HG02759 (cell line): Measurements from ENCODE around the gene DENND5A.
"Not testable (repeated sequence)": the region's sequence is repeated elsewhere in the genome, so short reads cannot be mapped to it uniquely, and the experiment has no call there.

Source experiments
- ATAC-seq: cut with Tn5 transposase; IDR thresholded peaks from one replicate; pipeline ENCODE4 v1.9.1; 2021; ENCODE audit warnings: mild to moderate bottlenecking, moderate library complexity; ENCODE audit not compliant: unreplicated experiment

The DENND5A gene

GRCh38 chr11:9179141-9179540, 86.0 kb downstream of the DENND5A start:
- no peak for ATAC-seq

- ATAC-seq: no peak
Measured at GRCh38 chr11:9178716-9179115, 86.4 kb downstream of the DENND5A start.

- no peak for ATAC-seq
Measured at GRCh38 chr11:9177438-9178091, 87.6 kb downstream of the DENND5A start.

- no peak for ATAC-seq
Measured at GRCh38 chr11:9176550-9176949, 88.6 kb downstream of the DENND5A start.

- ATAC-seq: no peak
Measured at GRCh38 chr11:9176136-9176535, 89.0 kb downstream of the DENND5A start.

- no peak for ATAC-seq
Measured at GRCh38 chr11:9172389-9172788, 92.8 kb downstream of the DENND5A start.

GRCh38 chr11:9170450-9170849, 94.7 kb downstream of the DENND5A start:
- no peak for ATAC-seq

- ATAC-seq: no peak
Measured at GRCh38 chr11:9169595-9170295, 95.4 kb downstream of the DENND5A start.

GRCh38 chr11:9161991-9162390, 103.2 kb downstream of the DENND5A start:
- not testable (repeated sequence) for ATAC-seq

GRCh38 chr11:9160166-9160565, 105.0 kb downstream of the DENND5A start:
- ATAC-seq: no peak

- ATAC-seq: no peak
Measured at GRCh38 chr11:9158898-9159391, 106.2 kb downstream of the DENND5A start.

- ATAC-seq: no peak
Measured at GRCh38 chr11:9155930-9156329, 109.2 kb downstream of the DENND5A start.

- ATAC-seq: no peak
Measured at GRCh38 chr11:9153651-9154050, 111.5 kb downstream of the DENND5A start.

- ATAC-seq: no peak
Measured at GRCh38 chr11:9151631-9152030, 113.5 kb downstream of the DENND5A start.

GRCh38 chr11:9150926-9151325, 114.2 kb downstream of the DENND5A start:
- no peak for ATAC-seq

- no peak for ATAC-seq
Measured at GRCh38 chr11:9150501-9150900, 114.6 kb downstream of the DENND5A start.

- ATAC-seq: no peak
Measured at GRCh38 chr11:9148727-9149126, 116.4 kb downstream of the DENND5A start.

- no peak for ATAC-seq
Measured at GRCh38 chr11:9148035-9148434, 117.1 kb downstream of the DENND5A start.

- no peak for ATAC-seq
Measured at GRCh38 chr11:9146477-9146876, 118.7 kb downstream of the DENND5A start.

GRCh38 chr11:9145283-9145682, 119.9 kb downstream of the DENND5A start:
- ATAC-seq: no peak

- no peak for ATAC-seq
Measured at GRCh38 chr11:9144828-9145227, 120.3 kb downstream of the DENND5A start.

- no peak for ATAC-seq
Measured at GRCh38 chr11:9143721-9144120, 121.4 kb downstream of the DENND5A start.
